ENCODE data around the gene EID2. TPM values are rescaled to one million over a fixed set of nuclear protein-coding genes. Genes with fewer than 3 reads are reported as not detected.

Gene EID2
- total RNA-seq, 6 donors from 2014 or later: 9.4 to 24.2 (median 16.2) TPM

DNA sequence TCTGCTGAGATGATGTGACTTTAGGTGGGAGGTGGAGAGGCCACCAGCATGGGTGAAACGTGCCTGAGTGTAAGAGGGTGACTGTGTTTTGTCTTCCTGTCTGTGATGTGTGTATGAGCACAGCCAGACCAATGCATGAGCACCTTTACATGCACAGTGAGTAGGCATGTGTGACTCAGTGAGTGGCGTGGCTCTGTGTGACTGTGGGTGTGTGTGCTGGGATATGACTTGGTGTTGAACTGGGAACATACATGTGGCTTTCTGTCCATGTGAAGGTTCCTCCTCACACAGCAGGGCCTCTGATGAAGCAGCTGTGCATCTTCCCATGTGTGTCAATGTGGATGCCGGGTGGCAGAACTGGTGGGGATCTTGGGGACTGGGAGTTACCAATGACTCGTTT lies 42.5 kb upstream of the EID2 start:
- Histone ChIP-seq H3K27me3 (no peaks in the 10 kb centered on the region), H3K4me3 (no peak overlapping the region), H3K27ac (no peak overlapping the region), H3K4me1 (no peaks in the 10 kb centered on the region), H3K9me3 (peaks cover 0 to 5% (median 0%) of the 10 kb centered on the region in 4 donors), H3K36me3 (no peaks in the 10 kb centered on the region)
- TF ChIP-seq POLR2A (IDR thresholded peaks at IDR 0.05) (no peak), EP300 (IDR thresholded peaks at IDR 0.05) (no peak), POLR2AphosphoS5 (IDR thresholded peaks at IDR 0.05) (no peak)
- TF ChIP-seq, protein P1, sequence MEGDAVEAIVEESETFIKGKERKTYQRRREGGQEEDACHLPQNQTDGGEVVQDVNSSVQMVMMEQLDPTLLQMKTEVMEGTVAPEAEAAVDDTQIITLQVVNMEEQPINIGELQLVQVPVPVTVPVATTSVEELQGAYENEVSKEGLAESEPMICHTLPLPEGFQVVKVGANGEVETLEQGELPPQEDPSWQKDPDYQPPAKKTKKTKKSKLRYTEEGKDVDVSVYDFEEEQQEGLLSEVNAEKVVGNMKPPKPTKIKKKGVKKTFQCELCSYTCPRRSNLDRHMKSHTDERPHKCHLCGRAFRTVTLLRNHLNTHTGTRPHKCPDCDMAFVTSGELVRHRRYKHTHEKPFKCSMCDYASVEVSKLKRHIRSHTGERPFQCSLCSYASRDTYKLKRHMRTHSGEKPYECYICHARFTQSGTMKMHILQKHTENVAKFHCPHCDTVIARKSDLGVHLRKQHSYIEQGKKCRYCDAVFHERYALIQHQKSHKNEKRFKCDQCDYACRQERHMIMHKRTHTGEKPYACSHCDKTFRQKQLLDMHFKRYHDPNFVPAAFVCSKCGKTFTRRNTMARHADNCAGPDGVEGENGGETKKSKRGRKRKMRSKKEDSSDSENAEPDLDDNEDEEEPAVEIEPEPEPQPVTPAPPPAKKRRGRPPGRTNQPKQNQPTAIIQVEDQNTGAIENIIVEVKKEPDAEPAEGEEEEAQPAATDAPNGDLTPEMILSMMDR (IDR thresholded peaks at IDR 0.05): no peak
- ATAC-seq (ENCODE audit: low FRiP score in 2 of 2) (no peak), DNase-seq (no peak)
- WGBS, 2 donors: 31 to 70% methylated on average over 3 to 4 of the region's 4 CpGs

DNA sequence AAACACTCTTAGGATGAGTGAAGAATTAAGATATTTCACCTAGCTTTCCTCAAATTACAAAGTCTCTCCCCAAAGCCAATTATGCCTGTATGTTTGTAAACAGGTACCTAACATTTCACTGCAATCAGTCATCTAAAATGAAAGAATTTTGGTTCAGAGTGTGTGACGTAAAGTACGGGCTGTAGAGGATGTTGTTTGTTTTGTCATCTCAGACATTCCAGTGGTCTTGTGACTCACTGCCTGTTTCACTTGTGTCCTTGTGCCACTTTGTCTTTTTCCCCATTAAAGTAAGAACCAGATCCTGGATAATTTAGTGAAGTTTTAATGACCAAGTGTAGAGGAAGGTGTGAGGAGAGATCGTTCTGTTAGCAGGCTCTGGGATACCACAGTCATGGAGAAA lies 28.6 kb upstream of the EID2 start:
- no peak overlapping the region for H3K27ac ChIP-seq
- ATAC-seq (ENCODE audit: low FRiP score in 2 of 2) (no peak), DNase-seq (no peak)
- TF ChIP-seq EP300 (IDR thresholded peaks at IDR 0.05) (no peak), POLR2A (IDR thresholded peaks at IDR 0.05) (no peak), POLR2AphosphoS5 (IDR thresholded peaks at IDR 0.05) (no peak)
- TF ChIP-seq, protein P1 (IDR thresholded peaks at IDR 0.05): no peak
- H3K36me3 ChIP-seq: no peaks in the 10 kb centered on the region
- peaks cover 0 to 10% (median under 1%) of the 10 kb centered on the region in 4 donors for H3K9me3 ChIP-seq
- 42 to 45% methylated on average over 3 of the region's 3 CpGs for WGBS, 2 donors
- H3K4me1 ChIP-seq: no peaks in the 10 kb centered on the region
- H3K27me3 ChIP-seq: no peaks in the 10 kb centered on the region
- H3K4me3 ChIP-seq: no peak overlapping the region

DNA sequence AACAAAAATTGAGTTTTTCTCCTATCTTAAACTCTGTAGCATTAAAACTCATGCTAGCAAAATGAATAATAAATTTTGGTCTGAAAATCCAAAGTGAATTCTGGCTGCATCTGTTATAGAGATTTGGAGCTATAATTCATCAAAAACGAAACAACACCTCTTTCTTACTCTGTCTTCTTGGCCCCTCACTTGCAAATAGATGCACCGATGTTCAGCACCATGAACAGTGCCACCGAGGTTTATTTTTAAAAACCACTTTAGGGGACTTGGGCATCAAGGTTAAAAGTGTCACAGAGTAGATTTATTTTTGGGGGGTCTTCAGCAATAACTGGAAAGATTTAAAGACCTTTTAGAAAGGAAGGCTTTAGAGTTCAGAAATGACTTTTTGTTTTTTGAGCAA lies 26.1 kb upstream of the EID2 start:
- 48 to 59% methylated on average over 3 of the region's 3 CpGs for WGBS, 2 donors
- DNase-seq (no peak), ATAC-seq (ENCODE audit: low FRiP score in 2 of 2) (no peak)
- H3K27ac ChIP-seq: no peak overlapping the region
- H3K9me3 ChIP-seq: no peaks in the 10 kb centered on the region
- TF ChIP-seq POLR2A (IDR thresholded peaks at IDR 0.05): no peak
- TF ChIP-seq, protein P1 (IDR thresholded peaks at IDR 0.05): no peak
- no peak for TF ChIP-seq EP300 (IDR thresholded peaks at IDR 0.05)
- no peak for TF ChIP-seq POLR2AphosphoS5 (IDR thresholded peaks at IDR 0.05)
- no peak overlapping the region for H3K4me3 ChIP-seq
- H3K36me3 ChIP-seq: no peaks in the 10 kb centered on the region
- H3K27me3 ChIP-seq: no peaks in the 10 kb centered on the region
- no peaks in the 10 kb centered on the region for H3K4me1 ChIP-seq

DNA sequence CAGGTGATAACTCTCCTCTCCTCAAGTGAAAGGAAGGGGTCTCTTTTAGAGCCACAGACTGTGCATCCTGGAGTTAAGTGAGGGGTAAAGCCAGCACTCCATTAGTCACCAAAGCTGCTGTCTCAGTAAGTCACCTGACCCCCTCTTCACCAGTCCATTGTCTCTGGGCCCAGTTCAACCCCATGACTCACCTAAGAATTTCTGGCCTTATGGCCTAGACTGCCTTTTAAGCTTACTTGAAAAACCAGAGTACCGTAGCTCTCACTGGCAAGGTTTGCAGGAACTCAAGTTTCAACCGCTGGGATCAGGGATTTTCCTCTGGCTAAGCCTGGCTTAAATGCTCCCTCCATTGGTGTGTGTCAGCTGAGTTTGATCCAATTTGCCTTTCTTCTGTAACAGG lies 23.4 kb upstream of the EID2 start:
- ATAC-seq (ENCODE audit: low FRiP score in 2 of 2) (no peak), DNase-seq (no peak)
- WGBS, 2 donors: 89 to 100% methylated on average over 2 of the region's 2 CpGs
- Histone ChIP-seq H3K9me3 (no peaks in the 10 kb centered on the region), H3K4me1 (peaks cover 0 to 5% (median 0%) of the 10 kb centered on the region in 4 donors), H3K27ac (no peak overlapping the region), H3K36me3 (no peaks in the 10 kb centered on the region), H3K27me3 (no peaks in the 10 kb centered on the region), H3K4me3 (no peak overlapping the region)
- TF ChIP-seq EP300 (IDR thresholded peaks at IDR 0.05) (no peak), POLR2AphosphoS5 (IDR thresholded peaks at IDR 0.05) (no peak), POLR2A (IDR thresholded peaks at IDR 0.05) (no peak)
- TF ChIP-seq, protein P1 (IDR thresholded peaks at IDR 0.05): no peak

DNA sequence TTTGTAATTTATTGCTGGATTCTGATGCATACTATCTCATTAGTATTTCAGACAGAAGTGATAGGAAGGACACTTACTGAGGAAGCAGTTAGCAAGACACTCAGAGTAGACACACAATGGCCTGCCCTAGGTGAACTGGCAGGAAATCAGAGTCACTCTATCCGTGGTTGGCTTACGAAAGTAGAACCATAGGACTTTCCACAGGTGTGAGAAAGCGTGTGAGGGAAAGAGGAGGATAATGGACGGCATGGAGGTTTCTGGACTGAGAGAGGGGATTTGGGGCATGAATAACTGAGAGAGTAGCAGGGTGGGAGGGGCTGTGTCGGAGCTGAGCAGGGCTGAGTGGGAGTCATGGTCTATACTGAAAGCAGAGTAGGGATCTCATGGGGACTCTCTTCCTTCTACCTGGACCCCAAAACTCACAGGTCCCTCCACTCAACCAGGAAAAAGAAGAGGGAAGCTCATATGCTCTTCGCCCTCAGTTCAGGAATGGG lies 18.7 kb upstream of the EID2 start:
- H3K4me3 ChIP-seq: peak overlapping the region in 1 of 4 donors; percentile 4
- H3K36me3 ChIP-seq: no peaks in the 10 kb centered on the region
- H3K4me1 ChIP-seq: peaks cover 0 to 11% (median 9%) of the 10 kb centered on the region in 4 donors
- no peak for DNase-seq
- H3K27ac ChIP-seq: peak overlapping the region in 2 of 4 donors; percentile 27 to 31
- no peaks in the 10 kb centered on the region for H3K27me3 ChIP-seq
- 69 to 79% methylated on average over 6 of the region's 6 CpGs for WGBS, 2 donors
- TF ChIP-seq, protein P1 (IDR thresholded peaks at IDR 0.05): no peak
- no peak for TF ChIP-seq POLR2AphosphoS5 (IDR thresholded peaks at IDR 0.05)
- TF ChIP-seq POLR2A (IDR thresholded peaks at IDR 0.05): no peak
- TF ChIP-seq EP300 (IDR thresholded peaks at IDR 0.05): no peak
- ATAC-seq (ENCODE audit: low FRiP score in 2 of 2): no peak
- H3K9me3 ChIP-seq: no peaks in the 10 kb centered on the region

Measured in upper lobe of left lung (tissue), 6 donors.